ENCODE results near the gene PLCL1. TPM values are rescaled to one million over a fixed set of nuclear protein-coding genes. Genes with fewer than 3 reads are reported as not detected.

Gene PLCL1
- total RNA-seq (2021) (0.05 to 0.11 TPM (median 0.07 TPM) in 3 replicates), Bru-seq, nascent RNA (percentile 11 among the genes with signal in this experiment)
- long read RNA-seq, experiment 1, partial matches to known transcripts, result 0 of 1 reads
- long read RNA-seq, experiment 1, other reads (novel, unspliced or antisense), result 1 of 1 reads
- long read RNA-seq, experiment 2, result 0 reads
- long read RNA-seq, experiment 3, result 0 reads

- Mint-ChIP-seq H3K4me3 (peak within 1 kb of the TSS; percentile 77), H3K9me3 (no peaks in the 10 kb centered on the region), H3K4me1 (peaks cover 14% of the 10 kb centered on the region), H3K27me3 (ENCODE audit: low read depth) (peaks cover 65% of the 10 kb centered on the region), H3K36me3 (no peaks in the 10 kb centered on the region), H3K27ac (no peak within 1 kb of the TSS)
- ChIA-PET CTCF (interaction anchor here (1.0 to 1.4 kb wide), 4 partner anchors 9 to 493 kb away, joined by 3 to 4 read pairs (median 3); no protein-coding TSS in a partner anchor), POLR2A (no interaction called here)
- DNase-seq (ENCODE audit: low spot score), result peak; percentile 96
- peak; percentile 99 for ATAC-seq
- TF ChIP-seq NFYB (CRISPR knock-in tag; conservative IDR thresholded peaks at IDR 0.05; ENCODE audit: low read depth), result peak; percentile 88
- TF ChIP-seq ARID4B (CRISPR knock-in tag; IDR thresholded peaks at IDR 0.05; ENCODE audit: borderline replicate concordance), result peak; percentile 61; the same call in 1 of the 2 replicates
- no peak; the same call in 1 of the 2 replicates for TF ChIP-seq GABPB1 (CRISPR knock-in tag; IDR thresholded peaks at IDR 0.05)
- no peak for TF ChIP-seq PREB (CRISPR knock-in tag; IDR thresholded peaks at IDR 0.05; ENCODE audit: borderline replicate concordance)
- TF ChIP-seq FOXK1 (CRISPR knock-in tag; IDR thresholded peaks at IDR 0.05), result peak; percentile 98
Measured at GRCh38 chr2:197804049-197804757, at the start of gene PLCL1. Gene PLCL1, plus strand, starts transcription at chr2:197804593.

GRCh38 chr2:197759013-197759412 is 45.4 kb upstream of the PLCL1 start:
- H3K27ac Mint-ChIP-seq, result no peak overlapping the region
- H3K36me3 Mint-ChIP-seq, result peaks cover 11% of the 10 kb centered on the region
- TF ChIP-seq TEAD4 (CRISPR knock-in tag; IDR thresholded peaks at IDR 0.05) (no peak), ZNF232 (CRISPR knock-in tag; IDR thresholded peaks at IDR 0.05) (no peak), ZNF263 (CRISPR knock-in tag; IDR thresholded peaks at IDR 0.05; ENCODE audit: low read depth) (no peak), NR3C1 (CRISPR knock-in tag; conservative IDR thresholded peaks at IDR 0.05; ENCODE audit: low read depth) (no peak), ZNF416 (CRISPR knock-in tag; IDR thresholded peaks at IDR 0.05) (no peak), MYBL2 (CRISPR knock-in tag; IDR thresholded peaks at IDR 0.05) (no peak)
- TF ChIP-seq, protein P1, sequence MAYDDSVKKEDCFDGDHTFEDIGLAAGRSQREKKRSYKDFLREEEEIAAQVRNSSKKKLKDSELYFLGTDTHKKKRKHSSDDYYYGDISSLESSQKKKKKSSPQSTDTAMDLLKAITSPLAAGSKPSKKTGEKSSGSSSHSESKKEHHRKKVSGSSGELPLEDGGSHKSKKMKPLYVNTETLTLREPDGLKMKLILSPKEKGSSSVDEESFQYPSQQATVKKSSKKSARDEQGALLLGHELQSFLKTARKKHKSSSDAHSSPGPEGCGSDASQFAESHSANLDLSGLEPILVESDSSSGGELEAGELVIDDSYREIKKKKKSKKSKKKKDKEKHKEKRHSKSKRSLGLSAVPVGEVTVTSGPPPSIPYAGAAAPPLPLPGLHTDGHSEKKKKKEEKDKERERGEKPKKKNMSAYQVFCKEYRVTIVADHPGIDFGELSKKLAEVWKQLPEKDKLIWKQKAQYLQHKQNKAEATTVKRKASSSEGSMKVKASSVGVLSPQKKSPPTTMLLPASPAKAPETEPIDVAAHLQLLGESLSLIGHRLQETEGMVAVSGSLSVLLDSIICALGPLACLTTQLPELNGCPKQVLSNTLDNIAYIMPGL (CRISPR knock-in tag; IDR thresholded peaks at IDR 0.05), result no peak
- TF ChIP-seq, protein P2, sequence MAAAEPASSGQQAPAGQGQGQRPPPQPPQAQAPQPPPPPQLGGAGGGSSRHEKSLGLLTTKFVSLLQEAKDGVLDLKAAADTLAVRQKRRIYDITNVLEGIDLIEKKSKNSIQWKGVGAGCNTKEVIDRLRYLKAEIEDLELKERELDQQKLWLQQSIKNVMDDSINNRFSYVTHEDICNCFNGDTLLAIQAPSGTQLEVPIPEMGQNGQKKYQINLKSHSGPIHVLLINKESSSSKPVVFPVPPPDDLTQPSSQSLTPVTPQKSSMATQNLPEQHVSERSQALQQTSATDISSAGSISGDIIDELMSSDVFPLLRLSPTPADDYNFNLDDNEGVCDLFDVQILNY (CRISPR knock-in tag; IDR thresholded peaks at IDR 0.05), result no peak
- H3K27me3 Mint-ChIP-seq (ENCODE audit: low read depth), result peaks cover 9% of the 10 kb centered on the region
- ChIA-PET CTCF (interaction anchor here (1.0 kb wide), 1 partner anchor 27 kb away, joined by 3 read pairs; no protein-coding TSS in a partner anchor), POLR2A (no interaction called here)
- DNase-seq (ENCODE audit: low spot score) (no peak), ATAC-seq (peak; percentile 65)
- H3K4me3 Mint-ChIP-seq, result no peak overlapping the region
- H3K4me1 Mint-ChIP-seq, result no peaks in the 10 kb centered on the region
- H3K9me3 Mint-ChIP-seq, result peaks cover 33% of the 10 kb centered on the region

Data from WTC11 (cell line).